K562 (cell line): ENCODE measurements around the gene CD55. TPM values are rescaled to one million over a fixed set of nuclear protein-coding genes. Genes with fewer than 3 reads are reported as not detected.
A peak's percentile ranks its signal among the peaks of the same experiment; 100 is the strongest.

Source experiments
- ATAC-seq: fragments of 200-7000 bp; cut with Tn5 transposase; 3 replicates; pipeline ENCODE4 v1.9.1; 2020; ENCODE audit warnings: moderate library complexity
- BruUV-seq: library from RNA; stranded (reverse); fragments of 400-500 nt; replicated peaks from 2 replicates; lab custom pipeline; 2021; lab: Mats Ljungman, UMichigan
- CTCF ChIA-PET: fragments of 300-600 bp; formaldehyde crosslinking; extraction: SDS; loops from one replicate; lab custom pipeline; 2021; ENCODE audit warnings: low intra/inter-chr PET ratio; lab: Yijun Ruan, JAX
- POLR2A ChIA-PET: fragments of 300-600, 350-650 bp; sonication (Branson Sonifier 250); formaldehyde crosslinking; extraction: SDS; loops from one replicate; lab custom pipeline; 2021; ENCODE audit warnings: antibody characterized with exemption, inconsistent platforms; lab: Yijun Ruan, JAX
- DNase-seq, 4 experiments: peaks; one replicate each; pipeline versions ENCODE4 v3.0.0 to v3.0.0-alpha.2; 2011 to 2018; ENCODE audit warnings: low spot score in 3 of 4, mixed read lengths in 3 of 4; ENCODE audit errors: extremely low read depth in 1 of 4
- FAIRE-seq: peaks from 2 replicates; lab custom pipeline; 2011; peaks lifted over from hg19 to GRCh38; lab: Jason Lieb, UNC
- H2AFZ ChIP-seq: 2 replicates; pipeline ENCODE4 v1.6.0; 2011; ENCODE audit warnings: low read depth, low read length, control low read depth, inconsistent platforms
- H3K27ac ChIP-seq: fragments of 200-600 bp; 3 replicates; pipeline ENCODE4 v1.8.0; 2011; ENCODE audit warnings: low read depth, mild to moderate bottlenecking, control low read depth, inconsistent platforms, low read length, moderate library complexity, mixed read lengths; ENCODE audit errors: extremely low read depth
- H3K27me3 ChIP-seq, 2 experiments: fragments of 300-600 bp in 1 of 2; 2 replicates in 1 of 2; 3 replicates in 1 of 2; pipeline versions ENCODE4 v1.6.0 to v1.8.0; 2011; ENCODE audit warnings: inconsistent platforms in 2 of 2, low read length in 2 of 2, mild to moderate bottlenecking in 1 of 2, mixed read lengths in 1 of 2, moderate library complexity in 1 of 2; ENCODE audit not compliant: control insufficient read depth in 2 of 2, insufficient read depth in 2 of 2
- H3K36me3 ChIP-seq: fragments of 300-600 bp; 3 replicates; pipeline ENCODE4 v1.8.0; 2011; ENCODE audit warnings: mild to moderate bottlenecking, low read length, inconsistent platforms; ENCODE audit not compliant: control insufficient read depth, insufficient read depth
- H3K4me1 ChIP-seq, 2 experiments: fragments of 200-600 bp in 1 of 2; replicated peaks in 1 of 2; 2 replicates in 1 of 2; 3 replicates in 1 of 2; pipeline versions ENCODE4 v1.5.1 to v1.8.0; 2011; ENCODE audit warnings: inconsistent platforms in 2 of 2, low read length in 2 of 2, mild to moderate bottlenecking in 1 of 2, mixed read lengths in 1 of 2, moderate library complexity in 1 of 2; ENCODE audit not compliant: control insufficient read depth in 2 of 2, insufficient read depth in 2 of 2
- H3K4me2 ChIP-seq: 2 replicates; pipeline ENCODE4 v1.6.1; 2011; ENCODE audit warnings: low read length, control low read depth, inconsistent platforms, mixed read lengths; ENCODE audit not compliant: insufficient read depth
- H3K4me3 ChIP-seq: fragments of 200-600 bp; sonication (generic), shearing (Covaris generic); 2 replicates; pipeline ENCODE4 v1.5.1; 2016; ENCODE audit warnings: control low read depth, inconsistent platforms
- H3K79me2 ChIP-seq: fragments of 200-600 bp; 3 replicates; pipeline ENCODE4 v1.8.0; 2011; ENCODE audit warnings: low read length, inconsistent platforms; ENCODE audit not compliant: control insufficient read depth, insufficient read depth
- H3K9ac ChIP-seq, 2 experiments: 2 replicates each; pipeline versions ENCODE4 v1.6.0 to v1.6.1; 2011; ENCODE audit warnings: low read depth in 2 of 2, low read length in 2 of 2, control low read depth in 1 of 2, inconsistent platforms in 1 of 2, mild to moderate bottlenecking in 1 of 2, mixed read lengths in 1 of 2; ENCODE audit not compliant: insufficient read depth in 1 of 2
- H3K9me1 ChIP-seq: one replicate; pipeline ENCODE4 v1.6.0; 2011; ENCODE audit warnings: inconsistent platforms, mild to moderate bottlenecking, low read length, moderate library complexity; ENCODE audit not compliant: control insufficient read depth, insufficient read depth
- H3K9me3 ChIP-seq: replicated peaks from 2 replicates; pipeline ENCODE4 v1.5.1; 2011; ENCODE audit warnings: low read depth, low read length, inconsistent platforms; ENCODE audit not compliant: control insufficient read depth, insufficient read depth
- H4K20me1 ChIP-seq: replicated peaks from 2 replicates; pipeline ENCODE4 v1.6.1; 2011; ENCODE audit warnings: low read length, inconsistent platforms, mixed read lengths; ENCODE audit not compliant: control insufficient read depth, insufficient read depth
- BRD9 ChIP-seq: fragments of 450-650 bp; IDR thresholded peaks from 2 replicates; pipeline ENCODE4 v1.6.1; 2018; ENCODE audit warnings: low read depth; ENCODE audit not compliant: partially characterized antibody
- BRF1 ChIP-seq: IDR thresholded peaks from 3 replicates; pipeline ENCODE4 v1.6.1; 2011; ENCODE audit warnings: borderline replicate concordance, mild to moderate bottlenecking; ENCODE audit not compliant: insufficient read length; ENCODE audit errors: extremely low read depth
- CBX8 ChIP-seq: fragments of 200-600 bp; sonication (generic); IDR thresholded peaks from 2 replicates; pipeline ENCODE4 v1.6.1; 2012; ENCODE audit warnings: borderline replicate concordance, mixed run types, low read depth, mild to moderate bottlenecking, moderate library complexity, mixed read lengths, low read length, control low read depth, inconsistent platforms; ENCODE audit not compliant: poor library complexity, severe bottlenecking; ENCODE audit errors: extremely low read depth
- CEBPG ChIP-seq, 3 experiments: fragments of 200-800 bp in 1 of 3; sonication (Bioruptor generic) in 1 of 3; sonication (generic) in 1 of 3; formaldehyde crosslinking in 1 of 3; IDR thresholded peaks in 2 of 3; conservative IDR thresholded peaks in 1 of 3; 2 replicates each; pipeline versions ENCODE4 v1.6.1 to v1.8.0; 2016 to 2022; ENCODE audit warnings: missing compliant biosample characterization in 2 of 3, missing genetic modification characterization in 2 of 3, mild to moderate bottlenecking in 1 of 3, missing genetic modification reagents in 1 of 3
- FIP1L1 ChIP-seq: fragments of 200-400 bp; formaldehyde crosslinking; IDR thresholded peaks from 2 replicates; pipeline ENCODE4 v1.6.1; 2018; ENCODE audit warnings: mild to moderate bottlenecking, low read depth, low read length; ENCODE audit not compliant: poor library complexity, severe bottlenecking
- LARP7 ChIP-seq: fragments of 450-650 bp; IDR thresholded peaks from 2 replicates; pipeline ENCODE4 v1.6.1; 2016
- RCOR1 ChIP-seq, 2 experiments: IDR thresholded peaks; 2 replicates each; pipeline ENCODE4 v1.6.1; 2012; ENCODE audit warnings: low read depth in 2 of 2, low read length in 2 of 2, borderline replicate concordance in 1 of 2, improper control_type of control experiment in 1 of 2
- RFX5 ChIP-seq: IDR thresholded peaks from 2 replicates; pipeline ENCODE4 v1.6.1; 2011; ENCODE audit warnings: low read depth, mild to moderate bottlenecking, improper control_type of control experiment, low read length
- ZNF143 ChIP-seq: sonication (generic); formaldehyde crosslinking; IDR thresholded peaks from 2 replicates; pipeline ENCODE4 v1.9.0; 2022; ENCODE audit warnings: mild to moderate bottlenecking, missing genetic modification reagents
- ZNF398 ChIP-seq: fragments of 250-450 bp; sonication (Bioruptor Pico); IDR thresholded peaks from 2 replicates; pipeline ENCODE4 v1.8.0; 2021; ENCODE audit warnings: moderate library complexity, mild to moderate bottlenecking, inconsistent platforms
- ZSCAN29 ChIP-seq: fragments of 450-650 bp; IDR thresholded peaks from 2 replicates; pipeline ENCODE4 v1.6.1; 2017
- WGBS: fragments of 100-300 bp; shearing (Covaris generic); methylation state at CpG from one replicate; pipeline ENCODE4 v1.1.6; 2016; ENCODE audit warnings: low coverage, mixed read lengths; ENCODE audit not compliant: insufficient coverage; ENCODE audit errors: missing lambda C conversion rate; 5-methylcytosine and 5-hydroxymethylcytosine counted together
- in situ Hi-C: fragments of 300-500 bp; cut with MboI; formaldehyde crosslinking; loops from 4 replicates; pipeline ENCODE4 v1.15.0; 2018; ENCODE audit warnings: inconsistent platforms, mixed read lengths
- intact Hi-C: fragments of 100-400 bp; cut with micrococcal nuclease; formaldehyde crosslinking; loops from 2 replicates; pipeline ENCODE4 v1.14.2; 2022
- polyA plus RNA-seq, 8 experiments: library from polyadenylated mRNA; depleted of rRNA in 4 of 8; stranded (reverse) in 5 of 8; unstranded in 3 of 8; fragments of >200 nt; fragmentation: Nextera tagmentation in 2 of 8; fragmentation: Illumina TruSeq in 1 of 8; extraction: Ambion mirVana in 2 of 8; extraction: Trizol in 1 of 8; gene quantifications; 2 replicates each; pipeline versions ENCODE4 v1.2.1 to v1.2.3, GENCODE V29; 2011 to 2014; ENCODE audit warnings: inconsistent platforms in 1 of 8, missing spikeins in 1 of 8
- total RNA-seq, 7 experiments: library from RNA; depleted of rRNA in 6 of 7; stranded (reverse); fragments of >200 nt in 6 of 7; fragmentation: Illumina TruSeq in 2 of 7; extraction: Trizol in 2 of 7; gene quantifications; 2 replicates each; pipeline versions ENCODE4 v1.2.1 to v1.2.3, GENCODE V29; 2011 to 2021; ENCODE audit warnings: low replicate concordance in 1 of 7
- TF ChIP-seq, protein P1 (sequence below), 2 experiments: fragments of 450-650 bp in 1 of 2; sonication (generic) in 1 of 2; formaldehyde crosslinking in 1 of 2; IDR thresholded peaks in 1 of 2; conservative IDR thresholded peaks in 1 of 2; 2 replicates each; pipeline versions ENCODE4 v1.6.1 to v1.8.1; 2016 to 2023; ENCODE audit warnings: mild to moderate bottlenecking in 2 of 2, moderate library complexity in 2 of 2, inconsistent platforms in 1 of 2, missing genetic modification reagents in 1 of 2
- TF ChIP-seq, protein P2 (sequence below): sonication (generic); formaldehyde crosslinking; IDR thresholded peaks from 2 replicates; pipeline ENCODE4 v1.8.0; 2022; ENCODE audit warnings: missing genetic modification reagents, mild to moderate bottlenecking, borderline replicate concordance
- TF ChIP-seq, protein P3 (sequence below): fragments of 450-650 bp; IDR thresholded peaks from 2 replicates; pipeline ENCODE4 v1.6.1; 2016; ENCODE audit warnings: missing biosample characterization, missing genetic modification characterization

The CD55 gene
- total and polyA plus RNA-seq, 9 of the 15 experiments (the other 6 are each of a cell fraction or from before 2014, with no cell fraction given), result 17.7 to 150 (median 97.0) TPM

DNA sequence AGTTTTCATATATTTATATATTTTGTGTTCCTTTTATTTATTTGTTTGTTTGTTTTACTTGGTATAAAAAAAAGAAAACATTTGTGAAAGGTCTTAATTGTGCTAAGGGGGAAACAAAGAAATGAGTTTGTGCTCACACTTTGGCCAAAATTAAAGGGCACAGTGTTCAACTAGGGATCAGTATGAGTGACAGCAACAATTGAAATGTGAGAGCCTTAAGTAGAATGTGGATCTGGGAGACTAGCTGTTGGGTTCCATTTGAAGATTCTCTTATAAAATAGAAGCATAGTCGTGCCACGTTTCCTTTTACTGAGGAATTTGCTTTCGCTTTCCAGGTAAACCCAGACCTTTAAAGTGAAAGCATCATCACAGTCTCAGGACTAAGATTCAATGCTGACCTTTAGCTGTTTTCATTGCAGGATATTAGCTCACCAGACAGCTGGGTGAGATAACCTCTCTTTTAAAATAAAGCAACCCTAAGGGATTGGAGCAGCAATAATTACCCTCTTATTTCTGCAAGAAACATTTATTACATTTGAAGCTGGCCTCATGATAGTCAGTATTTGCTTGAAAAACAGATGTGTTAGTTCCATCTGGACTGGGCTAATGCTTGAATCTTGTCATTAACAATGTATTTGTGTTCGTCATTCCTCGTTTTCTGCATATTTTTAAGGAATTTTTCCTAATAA is 37.1 kb upstream of the CD55 start:
- Histone ChIP-seq H3K4me2 (no peak overlapping the region), H3K79me2 (no peaks in the 10 kb centered on the region), H3K27me3 (no peaks in the 10 kb centered on the region), H3K9me1 (no peaks in the 10 kb centered on the region), H3K4me1 (peaks cover 0 to 7% of the 10 kb centered on the region in 2 experiments; a peak in 1 of 5 replicates), H4K20me1 (no peaks in the 10 kb centered on the region), H3K27ac (no peak overlapping the region), H3K36me3 (no peaks in the 10 kb centered on the region), H3K9ac (no peak overlapping the region), H3K4me3 (no peak overlapping the region), H2AFZ (0 out of 2 replicates have a peak overlapping the region, but pooled peaks have one; percentile 10), H3K9me3 (no peaks in the 10 kb centered on the region)
- FAIRE-seq (no peak), ATAC-seq (no peak), DNase-seq (no peak)
- in situ Hi-C loops (no loop called here), intact Hi-C loops (no loop called here)
- BruUV-seq, result no TSS peak
- CTCF ChIA-PET, result no interaction called here
- WGBS, result 24% methylated on average over 5 of the region's 5 CpGs
- POLR2A ChIA-PET, result interaction anchor here (0.6 to 1.0 kb wide), 2 partner anchors 20 to 46 kb away, joined by 3 to 4 read pairs; no protein-coding TSS in a partner anchor
- TF ChIP-seq ZNF143 (CRISPR knock-in tag) (no peak), LARP7 (no peak), FIP1L1 (no peak), BRD9 (no peak), ZSCAN29 (no peak), RFX5 (no peak), ZNF398 (no peak), CBX8 (no peak), RCOR1 (IDR thresholded peaks at IDR 0.05; ENCODE audit: borderline replicate concordance in 1 of 2, low read depth in 2 of 2, low read length in 2 of 2) (no peak), CEBPG (CRISPR knock-in tag; IDR thresholded peaks at IDR 0.05) (no peak), CEBPG (tag; conservative IDR thresholded peaks at IDR 0.05 in 1 of 2, IDR thresholded peaks at IDR 0.05 in 1 of 2) (peak in 1 of 2 experiments; percentile 61; a peak in 1 of 4 replicates), BRF1 (no peak)
- TF ChIP-seq, protein P1, sequence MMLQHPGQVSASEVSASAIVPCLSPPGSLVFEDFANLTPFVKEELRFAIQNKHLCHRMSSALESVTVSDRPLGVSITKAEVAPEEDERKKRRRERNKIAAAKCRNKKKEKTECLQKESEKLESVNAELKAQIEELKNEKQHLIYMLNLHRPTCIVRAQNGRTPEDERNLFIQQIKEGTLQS (IDR thresholded peaks at IDR 0.05), result peak; percentile 23; the same call in 1 of the 2 replicates
- TF ChIP-seq, protein P1 (CRISPR knock-in tag; conservative IDR thresholded peaks at IDR 0.05), result no peak
- TF ChIP-seq, protein P2, sequence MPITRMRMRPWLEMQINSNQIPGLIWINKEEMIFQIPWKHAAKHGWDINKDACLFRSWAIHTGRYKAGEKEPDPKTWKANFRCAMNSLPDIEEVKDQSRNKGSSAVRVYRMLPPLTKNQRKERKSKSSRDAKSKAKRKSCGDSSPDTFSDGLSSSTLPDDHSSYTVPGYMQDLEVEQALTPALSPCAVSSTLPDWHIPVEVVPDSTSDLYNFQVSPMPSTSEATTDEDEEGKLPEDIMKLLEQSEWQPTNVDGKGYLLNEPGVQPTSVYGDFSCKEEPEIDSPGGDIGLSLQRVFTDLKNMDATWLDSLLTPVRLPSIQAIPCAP (CRISPR knock-in tag), result no peak
- TF ChIP-seq, protein P3, sequence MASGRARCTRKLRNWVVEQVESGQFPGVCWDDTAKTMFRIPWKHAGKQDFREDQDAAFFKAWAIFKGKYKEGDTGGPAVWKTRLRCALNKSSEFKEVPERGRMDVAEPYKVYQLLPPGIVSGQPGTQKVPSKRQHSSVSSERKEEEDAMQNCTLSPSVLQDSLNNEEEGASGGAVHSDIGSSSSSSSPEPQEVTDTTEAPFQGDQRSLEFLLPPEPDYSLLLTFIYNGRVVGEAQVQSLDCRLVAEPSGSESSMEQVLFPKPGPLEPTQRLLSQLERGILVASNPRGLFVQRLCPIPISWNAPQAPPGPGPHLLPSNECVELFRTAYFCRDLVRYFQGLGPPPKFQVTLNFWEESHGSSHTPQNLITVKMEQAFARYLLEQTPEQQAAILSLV, result no peak
